Activated T-cell treated with anti-CD3 and anti-CD28 coated beads, Interleukin-2, amount 50 U/mL, for 72 hours (primary cell): ENCODE results near the gene SLC20A1. TPM values are rescaled to one million over a fixed set of nuclear protein-coding genes. Genes with fewer than 3 reads are reported as not detected.

Experiments used
- ATAC-seq, 2 donors: fragments of 150-1000 bp; cut with Tn5 transposase; replicated peaks in 1 of 2; 2 replicates each; pipeline ENCODE4 v1.10.0; 2021; ENCODE audit warnings: moderate library complexity in 2 of 2, mild to moderate bottlenecking in 1 of 2
- DNase-seq, 2 donors: peaks; one replicate each; pipeline ENCODE4 v3.0.0; 2021 to 2022; ENCODE audit warnings: mixed read lengths in 1 of 2
- H3K27ac Mint-ChIP-seq: one replicate; pipeline ENCODE4 v1.8.0; 2022; ENCODE audit warnings: mild to moderate bottlenecking, moderate library complexity, mixed read lengths
- H3K27me3 Mint-ChIP-seq: one replicate; pipeline ENCODE4 v1.8.0; 2022; ENCODE audit warnings: low read depth, mixed read lengths
- H3K36me3 Mint-ChIP-seq, 2 donors: one replicate each; pipeline ENCODE4 v1.8.0; 2022; ENCODE audit warnings: mixed read lengths in 2 of 2, mild to moderate bottlenecking in 1 of 2; ENCODE audit not compliant: insufficient read depth in 2 of 2
- H3K4me1 Mint-ChIP-seq: one replicate; pipeline ENCODE4 v1.8.0; 2022; ENCODE audit warnings: low read depth, mixed read lengths
- H3K4me3 Mint-ChIP-seq, 2 donors: one replicate each; pipeline ENCODE4 v1.8.0; 2022; ENCODE audit warnings: mild to moderate bottlenecking in 2 of 2, mixed read lengths in 2 of 2, moderate library complexity in 2 of 2
- H3K9me3 Mint-ChIP-seq, 2 donors: one replicate each; pipeline ENCODE4 v1.8.0; 2022; ENCODE audit warnings: mixed read lengths in 2 of 2
- total RNA-seq, 2 donors: library from RNA; stranded (reverse); gene quantifications; one replicate each; pipeline ENCODE4 v1.2.3, GENCODE V29; 2022

Gene SLC20A1
- total RNA-seq, 2 donors from 2014 or later, result 54.3 to 66.1 TPM

DNA sequence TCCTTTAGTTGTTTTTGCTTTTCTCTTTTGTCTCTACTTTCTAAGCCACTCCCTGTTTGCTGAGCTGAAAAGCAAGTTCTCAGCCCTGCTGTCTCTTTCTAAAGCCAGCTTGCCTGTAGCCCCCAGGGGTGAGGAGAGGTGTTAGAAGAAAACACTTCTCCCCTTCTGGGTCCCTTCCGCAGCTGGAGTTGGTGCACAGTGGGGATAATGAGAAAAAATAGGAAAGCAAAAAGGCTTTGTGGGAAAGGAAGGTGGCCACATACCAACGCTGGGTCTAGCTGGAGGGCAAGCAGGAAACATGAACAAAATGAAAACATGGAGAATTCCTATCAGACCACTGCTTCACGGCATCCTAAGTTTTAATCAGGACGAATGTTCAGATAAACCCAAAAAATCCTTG, 15.5 kb upstream of the SLC20A1 start:
- H3K27ac Mint-ChIP-seq, result no peak overlapping the region
- ATAC-seq, result no peak
- peak overlapping the region; percentile 77 to 86 for H3K4me3 Mint-ChIP-seq
- H3K27me3 Mint-ChIP-seq, result peaks cover 11% of the 10 kb centered on the region
- peaks cover 81% of the 10 kb centered on the region for H3K4me1 Mint-ChIP-seq
- no peaks in the 10 kb centered on the region for H3K9me3 Mint-ChIP-seq
- no peaks in the 10 kb centered on the region for H3K36me3 Mint-ChIP-seq
- no peak for DNase-seq

DNA sequence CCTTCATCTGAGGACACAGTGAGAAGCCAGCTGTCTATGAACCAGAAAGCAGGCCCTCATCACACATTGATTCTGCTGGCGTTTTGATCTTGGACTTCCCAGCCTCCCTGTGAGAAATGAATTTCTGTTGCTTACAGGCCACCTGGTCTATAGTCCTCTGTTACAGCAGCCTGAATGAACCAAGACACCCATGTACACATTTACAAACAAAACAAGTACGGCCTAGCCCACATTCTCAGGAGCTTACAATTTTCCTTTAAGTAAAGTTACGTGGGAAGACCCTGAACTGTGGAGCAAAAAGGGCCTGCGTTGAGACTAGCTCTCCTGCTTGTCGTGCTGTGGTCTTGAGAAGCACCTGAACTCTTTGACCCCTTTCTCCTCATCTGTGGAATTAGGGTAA, 12.0 kb upstream of the SLC20A1 start:
- ATAC-seq (no peak), DNase-seq (no peak)
- H3K27ac Mint-ChIP-seq, result no peak overlapping the region
- peak overlapping the region in 1 of 2 donors; percentile 25 for H3K4me3 Mint-ChIP-seq
- H3K36me3 Mint-ChIP-seq, result no peaks in the 10 kb centered on the region
- H3K27me3 Mint-ChIP-seq, result peaks cover 19% of the 10 kb centered on the region
- no peaks in the 10 kb centered on the region for H3K9me3 Mint-ChIP-seq
- H3K4me1 Mint-ChIP-seq, result peaks cover 77% of the 10 kb centered on the region

DNA sequence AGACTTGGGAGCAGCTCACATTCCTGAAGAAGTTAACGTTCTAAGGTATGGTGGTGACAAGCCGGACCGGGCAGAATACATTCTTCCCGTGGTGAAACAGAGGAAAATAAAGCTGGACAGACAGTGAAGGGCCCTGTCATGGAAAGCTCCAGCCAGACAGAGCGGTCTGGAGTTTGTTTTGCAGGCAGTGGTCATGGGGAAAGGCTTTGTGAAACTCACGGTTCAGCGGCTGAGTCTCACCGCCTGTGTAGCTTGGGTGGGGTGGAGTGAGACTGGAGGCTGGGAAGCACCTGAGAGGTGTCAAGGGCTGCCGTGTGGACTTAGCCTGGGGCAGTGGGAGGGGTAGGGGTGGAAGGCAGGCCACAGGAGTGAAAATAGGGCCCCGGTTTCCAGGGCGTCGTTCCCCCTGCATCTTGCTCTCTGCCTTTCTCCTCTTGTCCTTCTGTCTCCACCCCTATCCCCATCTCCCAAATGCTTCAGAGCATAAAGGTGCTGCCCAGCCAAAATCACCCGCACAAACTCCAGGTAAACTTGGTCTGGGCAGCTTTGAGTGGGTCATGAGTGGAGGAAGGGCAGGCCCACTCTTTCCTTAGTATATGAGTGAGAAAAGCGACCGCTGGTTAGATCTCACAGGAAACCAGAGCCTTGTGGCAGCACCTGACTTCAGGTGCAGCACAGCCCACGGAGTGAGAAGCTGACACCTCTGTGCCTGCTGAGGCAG, 11.4 kb upstream of the SLC20A1 start:
- Mint-ChIP-seq H3K36me3 (no peaks in the 10 kb centered on the region), H3K4me3 (peak overlapping the region in 1 of 2 donors; percentile 25)

GRCh38 chr2:112634874-112635157, 10.9 kb upstream of the SLC20A1 start:
- H3K4me1 Mint-ChIP-seq, result peaks cover 69% of the 10 kb centered on the region
- peaks cover 19% of the 10 kb centered on the region for H3K27me3 Mint-ChIP-seq
- no peaks in the 10 kb centered on the region for H3K36me3 Mint-ChIP-seq
- no peak overlapping the region for H3K27ac Mint-ChIP-seq
- no peak for ATAC-seq
- peak overlapping the region in 1 of 2 donors; percentile 11 for H3K4me3 Mint-ChIP-seq
- DNase-seq, result no peak
- no peaks in the 10 kb centered on the region for H3K9me3 Mint-ChIP-seq

More for the DNA sequence above, 11.4 kb upstream of the SLC20A1 start:
- Mint-ChIP-seq H3K27ac (no peak overlapping the region), H3K9me3 (no peaks in the 10 kb centered on the region), H3K27me3 (peaks cover 19% of the 10 kb centered on the region), H3K4me1 (peaks cover 72% of the 10 kb centered on the region)
- DNase-seq (no peak), ATAC-seq (no peak)

DNA sequence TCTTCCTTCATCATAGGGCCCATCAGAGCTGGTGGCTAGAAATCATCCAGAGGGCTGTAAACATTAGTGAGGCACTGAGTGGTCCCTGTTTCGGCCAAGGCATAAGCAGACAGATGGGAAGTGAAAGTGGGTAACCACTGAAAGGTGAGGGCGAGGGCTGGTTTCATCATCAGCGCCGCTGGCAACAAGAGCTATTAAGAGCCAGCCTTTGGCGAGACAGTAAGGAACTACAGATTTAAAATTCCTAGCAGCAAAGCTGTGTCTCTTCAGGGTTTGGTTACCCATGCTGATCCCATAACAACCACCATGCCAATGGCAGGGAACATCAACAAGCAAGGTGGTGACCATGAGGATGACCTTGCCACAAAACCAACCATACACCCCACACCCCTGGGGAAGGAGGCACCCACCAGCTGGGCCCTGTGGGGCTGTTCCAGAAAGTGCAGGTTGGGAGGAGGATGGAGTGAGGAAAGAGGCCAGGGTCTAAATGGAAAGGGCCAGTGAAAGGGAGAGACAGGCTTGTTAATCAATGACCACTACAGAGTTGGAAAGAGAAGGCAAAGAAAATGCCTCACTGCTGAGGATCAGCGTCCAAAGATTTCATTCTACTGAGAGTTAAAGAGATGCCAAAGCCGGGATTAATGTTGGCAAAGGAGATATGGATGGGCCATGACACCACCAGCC, 9.0 kb upstream of the SLC20A1 start:
- Mint-ChIP-seq H3K27ac (peak overlapping the region; percentile 66), H3K9me3 (no peaks in the 10 kb centered on the region), H3K27me3 (peaks cover 19% of the 10 kb centered on the region), H3K4me3 (peak overlapping the region; percentile 34 to 74), H3K4me1 (peaks cover 69% of the 10 kb centered on the region), H3K36me3 (no peaks in the 10 kb centered on the region)
- peak; percentile 50 to 63 for DNase-seq
- ATAC-seq, result peak; percentile 72 to 77

DNA sequence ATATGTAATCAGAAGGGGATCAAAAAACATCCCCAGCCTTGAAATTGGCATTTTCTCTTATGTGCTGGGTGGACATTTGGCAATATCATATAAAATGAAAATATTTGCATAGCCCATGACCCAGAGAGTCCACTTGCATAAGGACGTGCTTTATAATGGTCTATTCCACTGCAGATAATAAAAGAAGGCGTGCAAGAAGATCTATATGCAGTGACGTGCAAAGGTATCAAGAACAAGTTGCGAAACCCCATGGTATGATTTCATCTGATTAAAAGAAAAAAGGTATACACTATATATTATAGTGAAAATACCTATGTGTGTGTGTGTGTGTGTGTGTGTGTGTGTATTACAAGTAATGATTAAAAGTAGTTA, 8.5 kb upstream of the SLC20A1 start:
- Mint-ChIP-seq H3K9me3 (no peaks in the 10 kb centered on the region), H3K27me3 (peaks cover 19% of the 10 kb centered on the region)

DNA sequence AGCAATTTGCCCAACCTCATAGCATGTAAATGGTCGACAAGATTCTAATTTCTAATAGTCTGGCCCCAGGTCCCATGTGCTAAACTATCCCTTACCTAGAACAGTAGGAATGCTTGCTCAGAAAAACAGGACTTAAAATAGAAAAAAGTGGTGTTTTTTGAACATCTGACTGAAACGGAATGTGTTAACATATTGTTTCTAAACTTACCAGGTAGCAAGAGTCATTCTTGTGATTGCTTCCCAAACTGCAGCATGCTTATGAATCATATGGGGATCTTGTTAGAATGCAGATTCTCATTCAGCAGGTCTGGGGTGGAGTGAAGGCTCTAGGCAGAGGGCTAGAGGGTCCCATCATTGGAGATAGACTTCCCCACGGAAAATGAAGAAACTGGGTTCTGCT, 5.8 kb upstream of the SLC20A1 start:
- peaks cover 15% of the 10 kb centered on the region for H3K27me3 Mint-ChIP-seq
- peak overlapping the region; percentile 8 for H3K27ac Mint-ChIP-seq
- H3K9me3 Mint-ChIP-seq, result no peaks in the 10 kb centered on the region
- H3K36me3 Mint-ChIP-seq, result no peaks in the 10 kb centered on the region
- DNase-seq, result no peak
- H3K4me3 Mint-ChIP-seq, result peak overlapping the region; percentile 37 to 55
- H3K4me1 Mint-ChIP-seq, result peaks cover 69% of the 10 kb centered on the region
- peak in 1 of 2 donors; percentile 19 for ATAC-seq

More for the DNA sequence above, 8.5 kb upstream of the SLC20A1 start:
- Mint-ChIP-seq H3K36me3 (no peaks in the 10 kb centered on the region), H3K4me3 (no peak overlapping the region), H3K27ac (no peak overlapping the region), H3K4me1 (peaks cover 66% of the 10 kb centered on the region)
- DNase-seq (no peak), ATAC-seq (no peak)

DNA sequence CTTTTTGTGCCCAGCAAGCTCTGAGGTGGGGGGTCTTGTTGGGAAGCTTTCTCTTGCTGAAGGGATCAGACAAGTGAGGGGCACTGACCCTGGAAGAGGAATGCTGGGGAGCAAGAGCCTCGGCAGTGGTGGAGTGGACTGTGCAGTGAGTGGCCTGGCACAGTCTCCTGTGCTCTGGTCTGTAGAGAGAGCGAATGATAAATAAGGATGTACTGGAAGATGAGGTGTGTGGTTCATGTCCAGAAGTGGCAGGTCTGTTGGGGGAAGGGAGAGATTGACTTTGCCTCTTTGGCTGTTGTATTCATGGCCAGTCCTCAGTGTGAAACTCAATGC, 5.3 kb upstream of the SLC20A1 start:
- Mint-ChIP-seq H3K4me1 (peaks cover 65% of the 10 kb centered on the region), H3K36me3 (no peaks in the 10 kb centered on the region), H3K27me3 (peaks cover 14% of the 10 kb centered on the region), H3K9me3 (no peaks in the 10 kb centered on the region), H3K4me3 (peak overlapping the region; percentile 37 to 55), H3K27ac (peak overlapping the region; percentile 1)
- ATAC-seq, result no peak
- no peak for DNase-seq

DNA sequence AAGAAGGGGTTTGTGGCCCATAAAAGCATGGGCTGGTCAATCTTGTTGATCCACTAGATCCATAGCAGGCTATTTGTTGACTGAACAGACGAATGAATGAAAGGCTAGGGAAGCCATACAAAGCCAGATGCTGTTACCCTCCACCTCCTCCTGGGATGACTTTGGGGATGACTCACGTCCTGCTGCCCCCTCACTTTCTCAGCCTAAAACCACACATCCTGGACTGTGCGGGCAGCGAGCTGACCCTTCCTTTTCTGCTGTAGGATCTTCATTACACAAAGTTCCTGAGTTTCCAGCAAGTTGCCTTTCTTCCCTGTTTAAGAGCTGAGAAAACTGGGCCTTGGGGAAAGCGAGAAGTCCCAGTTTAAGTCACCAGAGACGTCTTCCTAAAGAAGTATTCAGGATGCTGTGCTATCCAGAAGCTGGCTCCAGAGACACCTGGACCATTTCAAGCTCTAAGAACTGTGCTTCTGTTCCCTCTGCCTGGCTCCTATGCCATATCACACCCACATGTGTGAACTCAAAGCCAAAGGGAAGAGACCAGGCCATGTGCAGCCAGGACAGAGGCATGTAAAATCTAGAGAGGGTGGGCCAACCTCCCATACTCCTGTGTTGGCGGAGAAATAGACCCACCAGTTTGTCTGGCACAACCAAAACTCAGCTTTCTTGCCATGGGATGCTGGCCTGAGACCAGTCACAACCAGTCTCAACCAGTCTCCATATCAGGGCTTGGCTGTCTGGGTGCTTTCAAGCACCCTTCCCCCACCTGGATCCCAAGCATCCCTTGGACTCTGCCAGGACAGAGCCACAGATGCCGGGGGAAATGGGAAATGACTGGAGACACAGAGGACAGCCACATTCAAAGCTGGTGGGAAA, 4.7 kb upstream of the SLC20A1 start:
- ATAC-seq (no peak), DNase-seq (peak in 1 of 2 donors; percentile 28)
- peaks cover 59% of the 10 kb centered on the region for H3K4me1 Mint-ChIP-seq
- H3K9me3 Mint-ChIP-seq, result no peaks in the 10 kb centered on the region
- H3K27ac Mint-ChIP-seq, result peak overlapping the region; percentile 27
- peak overlapping the region; percentile 37 to 55 for H3K4me3 Mint-ChIP-seq
- peaks cover 7% of the 10 kb centered on the region for H3K27me3 Mint-ChIP-seq
- no peaks in the 10 kb centered on the region for H3K36me3 Mint-ChIP-seq

GRCh38 chr2:112641701-112642100, 4.0 kb upstream of the SLC20A1 start:
- peaks cover 0 to 2% of the 10 kb centered on the region in 2 donors for H3K36me3 Mint-ChIP-seq
- H3K9me3 Mint-ChIP-seq, result no peaks in the 10 kb centered on the region
- H3K27ac Mint-ChIP-seq, result no peak overlapping the region
- ATAC-seq, result no peak
- no peak for DNase-seq
- no peak overlapping the region for H3K4me3 Mint-ChIP-seq
- peaks cover 7% of the 10 kb centered on the region for H3K27me3 Mint-ChIP-seq
- peaks cover 53% of the 10 kb centered on the region for H3K4me1 Mint-ChIP-seq

DNA sequence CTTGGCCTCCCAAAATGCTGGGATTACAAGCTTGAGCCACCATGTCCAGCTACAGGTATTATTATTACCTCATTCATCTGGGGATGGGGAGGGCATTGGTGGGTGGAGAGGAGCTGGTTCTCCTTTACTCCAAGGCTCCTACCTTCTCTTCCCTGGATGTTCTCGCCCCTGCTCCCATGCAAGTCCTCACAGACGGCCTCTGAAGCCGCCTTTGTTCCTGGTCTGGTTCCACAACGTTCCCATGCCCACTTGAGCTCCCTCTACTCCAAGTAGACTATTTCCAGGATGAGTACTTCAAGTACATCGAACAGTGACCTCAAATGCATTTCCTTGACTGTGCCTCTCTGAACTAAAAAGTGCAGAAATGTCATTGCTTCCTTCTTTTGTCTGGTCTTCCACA, 3.2 kb upstream of the SLC20A1 start:
- DNase-seq, result no peak
- Mint-ChIP-seq H3K27me3 (peaks cover 7% of the 10 kb centered on the region), H3K36me3 (peaks cover 6 to 8% of the 10 kb centered on the region in 2 donors), H3K4me1 (peaks cover 54% of the 10 kb centered on the region), H3K27ac (no peak overlapping the region), H3K4me3 (no peak overlapping the region), H3K9me3 (no peaks in the 10 kb centered on the region)
- ATAC-seq, result no peak

GRCh38 chr2:112642966-112643365, 2.8 kb upstream of the SLC20A1 start:
- Mint-ChIP-seq H3K4me3 (no peak overlapping the region), H3K27me3 (peaks cover 7% of the 10 kb centered on the region), H3K27ac (no peak overlapping the region), H3K4me1 (peaks cover 58% of the 10 kb centered on the region), H3K36me3 (peaks cover 8 to 10% of the 10 kb centered on the region in 2 donors), H3K9me3 (no peaks in the 10 kb centered on the region)
- no peak for ATAC-seq
- DNase-seq, result no peak

DNA sequence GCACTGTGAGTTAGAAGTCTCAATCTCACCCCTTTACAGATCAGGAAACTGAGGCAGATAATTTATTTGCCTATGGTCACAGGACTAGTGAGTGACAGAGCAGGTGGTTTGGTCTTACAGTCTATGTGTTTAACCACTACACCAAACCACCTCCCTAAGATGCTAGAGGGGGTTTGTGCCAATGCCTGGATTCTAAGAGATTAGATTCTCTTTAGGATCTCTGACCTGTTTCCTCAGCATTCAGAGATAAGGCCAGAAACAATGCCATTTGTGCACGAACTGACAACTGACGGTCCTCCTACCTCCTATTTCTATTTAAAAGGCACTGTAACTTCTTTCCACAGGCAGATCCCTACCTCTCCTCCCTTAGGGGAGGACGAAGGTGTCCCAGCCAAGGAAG, 2.3 kb upstream of the SLC20A1 start:
- Mint-ChIP-seq H3K9me3 (no peaks in the 10 kb centered on the region), H3K4me1 (peaks cover 63% of the 10 kb centered on the region), H3K27me3 (peaks cover 7% of the 10 kb centered on the region), H3K36me3 (peaks cover 10 to 13% of the 10 kb centered on the region in 2 donors), H3K27ac (no peak overlapping the region), H3K4me3 (peak overlapping the region in 1 of 2 donors; percentile 15)
- DNase-seq, result no peak
- no peak for ATAC-seq
